MM.1S (cell line): Measurements from ENCODE around the gene ZNF804B.

Experiments
- DNase-seq: peaks from one replicate; pipeline ENCODE4 v3.0.0-alpha.2; 2015
- H2AFZ ChIP-seq: fragments of 300-600 bp; sonication (generic); 2 replicates; pipeline ENCODE4 v1.6.0; 2016; ENCODE audit warnings: antibody characterized with exemption, low read length
- H3F3A ChIP-seq: fragments of 300-600 bp; sonication (generic); 2 replicates; pipeline ENCODE4 v1.6.1; 2016; ENCODE audit warnings: mild to moderate bottlenecking, antibody characterized with exemption, low read length, moderate library complexity, mixed read lengths; ENCODE audit not compliant: insufficient read depth
- H3K27ac ChIP-seq: fragments of 300-600 bp; sonication (generic); 2 replicates; pipeline ENCODE4 v1.5.1; 2016; ENCODE audit warnings: mild to moderate bottlenecking, low read length
- H3K27me3 ChIP-seq: fragments of 300-600 bp; sonication (generic); replicated peaks from 2 replicates; pipeline ENCODE4 v1.6.0; 2016; ENCODE audit warnings: low read length; ENCODE audit not compliant: insufficient read depth
- H3K36me3 ChIP-seq: fragments of 300-600 bp; sonication (generic); replicated peaks from 2 replicates; pipeline ENCODE4 v1.6.1; 2016; ENCODE audit warnings: mild to moderate bottlenecking, low read length, mixed read lengths; ENCODE audit not compliant: insufficient read depth
- H3K4me1 ChIP-seq: fragments of 300-600 bp; sonication (generic); 2 replicates; pipeline ENCODE4 v1.6.1; 2016; ENCODE audit warnings: low read length, mixed read lengths
- H3K4me2 ChIP-seq: fragments of 300-600 bp; sonication (generic); 2 replicates; pipeline ENCODE4 v1.6.0; 2016; ENCODE audit warnings: low read depth, low read length
- H3K4me3 ChIP-seq: fragments of 300-600 bp; sonication (generic); 2 replicates; pipeline ENCODE4 v1.5.1; 2016; ENCODE audit warnings: low read length, mixed read lengths
- H3K79me2 ChIP-seq: fragments of 300-600 bp; sonication (generic); 2 replicates; pipeline ENCODE4 v1.6.1; 2016; ENCODE audit warnings: mixed run types, low read length, mixed read lengths
- H3K9ac ChIP-seq: fragments of 300-600 bp; sonication (generic); 2 replicates; pipeline ENCODE4 v1.6.1; 2016; ENCODE audit warnings: low read length, mixed read lengths
- H3K9me2 ChIP-seq: fragments of 300-600 bp; sonication (generic); replicated peaks from 2 replicates; pipeline ENCODE4 v1.6.1; 2016; ENCODE audit warnings: mild to moderate bottlenecking, low read length, mixed read lengths; ENCODE audit not compliant: insufficient read depth
- H3K9me3 ChIP-seq: fragments of 300-600 bp; sonication (generic); replicated peaks from 2 replicates; pipeline ENCODE4 v1.6.1; 2016; ENCODE audit warnings: mild to moderate bottlenecking, low read length, mixed read lengths; ENCODE audit not compliant: insufficient read depth
- H4K20me1 ChIP-seq: fragments of 300-600 bp; sonication (generic); 2 replicates; pipeline ENCODE4 v1.6.1; 2016; ENCODE audit warnings: mild to moderate bottlenecking, low read length, moderate library complexity, mixed read lengths; ENCODE audit not compliant: insufficient read depth
- CTCF ChIP-seq: fragments of 300-600 bp; sonication (generic); IDR thresholded peaks from 2 replicates; pipeline ENCODE4 v1.5.1; 2016; ENCODE audit warnings: antibody characterized with exemption, low read length, mixed read lengths
- EZH2 ChIP-seq: fragments of 300-600 bp; sonication (generic); optimal IDR thresholded peaks from 2 replicates; pipeline ENCODE3; 2017; ENCODE audit warnings: low read depth, mild to moderate bottlenecking, antibody characterized with exemption, low read length, mixed read lengths
- EZH2phosphoT487 ChIP-seq: fragments of 300-600 bp; sonication (generic); IDR thresholded peaks from 2 replicates; pipeline ENCODE4 v1.6.1; 2018; ENCODE audit warnings: antibody characterized with exemption, low read length

The ZNF804B gene

GRCh38 chr7:88942815-88943501 is 183.5 kb downstream of the ZNF804B start:
- no peaks in the 10 kb centered on the region for H3K27me3 ChIP-seq
- no peaks in the 10 kb centered on the region for H4K20me1 ChIP-seq
- H3K4me3 ChIP-seq = no peak overlapping the region
- H3K9me2 ChIP-seq = no peaks in the 10 kb centered on the region
- no peak overlapping the region for H3K4me2 ChIP-seq
- no peaks in the 10 kb centered on the region for H3F3A ChIP-seq
- H3K4me1 ChIP-seq = no peaks in the 10 kb centered on the region
- no peak overlapping the region for H2AFZ ChIP-seq
- no peak overlapping the region for H3K27ac ChIP-seq
- H3K9me3 ChIP-seq = no peaks in the 10 kb centered on the region
- no peaks in the 10 kb centered on the region for H3K79me2 ChIP-seq
- no peak for DNase-seq
- H3K36me3 ChIP-seq = no peaks in the 10 kb centered on the region
- TF ChIP-seq EZH2 = no peak
- no peak for TF ChIP-seq EZH2phosphoT487
- TF ChIP-seq CTCF = no peak
- H3K9ac ChIP-seq = no peak overlapping the region

GRCh38 chr7:88951826-88952225 is 192.3 kb downstream of the ZNF804B start:
- no peaks in the 10 kb centered on the region for H3K9me3 ChIP-seq
- H3K4me1 ChIP-seq = no peaks in the 10 kb centered on the region
- no peak overlapping the region for H3K9ac ChIP-seq
- no peak overlapping the region for H3K27ac ChIP-seq
- no peaks in the 10 kb centered on the region for H3K79me2 ChIP-seq
- no peak overlapping the region for H2AFZ ChIP-seq
- no peaks in the 10 kb centered on the region for H3K9me2 ChIP-seq
- H3K4me3 ChIP-seq = no peak overlapping the region
- DNase-seq = no peak
- no peak overlapping the region for H3K4me2 ChIP-seq
- no peaks in the 10 kb centered on the region for H3K27me3 ChIP-seq
- TF ChIP-seq EZH2phosphoT487 (no peak), EZH2 (no peak), CTCF (no peak)
- no peaks in the 10 kb centered on the region for H4K20me1 ChIP-seq
- H3F3A ChIP-seq = no peaks in the 10 kb centered on the region
- H3K36me3 ChIP-seq = no peaks in the 10 kb centered on the region

GRCh38 chr7:88964418-88964817 is 204.9 kb downstream of the ZNF804B start:
- Histone ChIP-seq H3K4me1 (no peaks in the 10 kb centered on the region), H3K27ac (no peak overlapping the region), H3K9me3 (no peaks in the 10 kb centered on the region), H3K79me2 (no peaks in the 10 kb centered on the region), H3K36me3 (no peaks in the 10 kb centered on the region), H3K4me3 (no peak overlapping the region), H3K9me2 (no peaks in the 10 kb centered on the region), H3K27me3 (no peaks in the 10 kb centered on the region), H3K4me2 (no peak overlapping the region), H2AFZ (no peak overlapping the region), H4K20me1 (no peaks in the 10 kb centered on the region), H3F3A (no peaks in the 10 kb centered on the region), H3K9ac (no peak overlapping the region)
- DNase-seq = no peak
- TF ChIP-seq CTCF (no peak), EZH2phosphoT487 (no peak), EZH2 (no peak)
